Prostate gland (tissue), 2 donors: ENCODE measurements around the gene MAIP1. TPM values are rescaled to one million over a fixed set of nuclear protein-coding genes. Genes with fewer than 3 reads are reported as not detected.
A peak's percentile ranks its signal among the peaks of the same experiment; 100 is the strongest.

Source experiments
- DNase-seq: peaks from one replicate; pipeline ENCODE4 v3.0.0-alpha.2; 2019; ENCODE audit warnings: low spot score
- H3K27ac ChIP-seq, 2 donors: fragments of 200-600 bp; sonication (generic); 2 replicates each; pipeline ENCODE4 v1.5.1; 2017 to 2019
- H3K27me3 ChIP-seq: fragments of 200-600 bp; sonication (generic); replicated peaks from 2 replicates; pipeline ENCODE4 v1.5.1; 2019; ENCODE audit not compliant: insufficient read depth
- H3K36me3 ChIP-seq, 2 donors: fragments of 200-600 bp; sonication (generic); 1 replicate in 1 of 2; 2 replicates in 1 of 2; pipeline versions ENCODE4 v1.5.1 to v1.8.1; 2017 to 2019
- H3K4me1 ChIP-seq: fragments of 200-600 bp; sonication (generic); replicated peaks from 2 replicates; pipeline ENCODE4 v1.5.1; 2019
- H3K4me3 ChIP-seq, 2 donors: fragments of 200-600 bp; sonication (generic); 2 replicates each; pipeline ENCODE4 v1.5.1; 2017 to 2019
- H3K9me3 ChIP-seq: fragments of 200-600 bp; sonication (generic); 2 replicates; pipeline ENCODE4 v1.5.1; 2017
- POLR2A ChIP-seq: fragments of 450-650 bp; IDR thresholded peaks from one replicate; pipeline ENCODE4 v1.6.1; 2016; ENCODE audit warnings: antibody characterized with exemption, mild to moderate bottlenecking
- POLR2AphosphoS5 ChIP-seq: sonication (generic); formaldehyde crosslinking; IDR thresholded peaks from one replicate; pipeline ENCODE4 v1.6.1; 2017; ENCODE audit warnings: antibody characterized with exemption
- WGBS: methylation state at CpG from one replicate; pipeline ENCODE4 v1.1.5; 2018; 5-methylcytosine and 5-hydroxymethylcytosine counted together
- intact Hi-C: fragments of 100-400 bp; cut with DNase I; formaldehyde crosslinking; loops from one replicate; pipeline ENCODE4 v1.14.2; 2022
- total RNA-seq, 2 donors: library from RNA; depleted of rRNA; stranded (reverse); fragments of >200 nt; gene quantifications; one replicate each; pipeline ENCODE4 v1.1.0, GENCODE V29; 2016
- TF ChIP-seq, protein P1 (sequence below), 4 experiments: fragments of 200-600 bp in 2 of 4; fragments of 450-650 bp in 2 of 4; sonication (generic) in 2 of 4; IDR thresholded peaks; 1 replicate in 3 of 4; 2 replicates in 1 of 4; pipeline ENCODE4 v1.5.1; 2016 to 2019; ENCODE audit warnings: antibody characterized with exemption in 4 of 4, mild to moderate bottlenecking in 2 of 4, moderate library complexity in 2 of 4

MAIP1 gene, protein sequence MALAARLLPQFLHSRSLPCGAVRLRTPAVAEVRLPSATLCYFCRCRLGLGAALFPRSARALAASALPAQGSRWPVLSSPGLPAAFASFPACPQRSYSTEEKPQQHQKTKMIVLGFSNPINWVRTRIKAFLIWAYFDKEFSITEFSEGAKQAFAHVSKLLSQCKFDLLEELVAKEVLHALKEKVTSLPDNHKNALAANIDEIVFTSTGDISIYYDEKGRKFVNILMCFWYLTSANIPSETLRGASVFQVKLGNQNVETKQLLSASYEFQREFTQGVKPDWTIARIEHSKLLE
- total RNA-seq = 10 to 100 TPM; 13.2 to 20.4 TPM

GRCh38 chr2:199955339-199956061, at the start of gene MAIP1, which contains the start of gene TYW5:
Gene MAIP1 (plus strand): TSS chr2:199955582. CDS start chr2:199955799, 217 bp downstream.
Gene TYW5 (minus strand): TSS chr2:199955491. CDS start chr2:199955470, 21 bp downstream.
- WGBS = under 1% methylated on average over 57 of the region's 64 CpGs
- intact Hi-C loops = no loop called here
- TF ChIP-seq POLR2A (no peak), POLR2AphosphoS5 (peak; percentile 83)
- TF ChIP-seq, protein P1, sequence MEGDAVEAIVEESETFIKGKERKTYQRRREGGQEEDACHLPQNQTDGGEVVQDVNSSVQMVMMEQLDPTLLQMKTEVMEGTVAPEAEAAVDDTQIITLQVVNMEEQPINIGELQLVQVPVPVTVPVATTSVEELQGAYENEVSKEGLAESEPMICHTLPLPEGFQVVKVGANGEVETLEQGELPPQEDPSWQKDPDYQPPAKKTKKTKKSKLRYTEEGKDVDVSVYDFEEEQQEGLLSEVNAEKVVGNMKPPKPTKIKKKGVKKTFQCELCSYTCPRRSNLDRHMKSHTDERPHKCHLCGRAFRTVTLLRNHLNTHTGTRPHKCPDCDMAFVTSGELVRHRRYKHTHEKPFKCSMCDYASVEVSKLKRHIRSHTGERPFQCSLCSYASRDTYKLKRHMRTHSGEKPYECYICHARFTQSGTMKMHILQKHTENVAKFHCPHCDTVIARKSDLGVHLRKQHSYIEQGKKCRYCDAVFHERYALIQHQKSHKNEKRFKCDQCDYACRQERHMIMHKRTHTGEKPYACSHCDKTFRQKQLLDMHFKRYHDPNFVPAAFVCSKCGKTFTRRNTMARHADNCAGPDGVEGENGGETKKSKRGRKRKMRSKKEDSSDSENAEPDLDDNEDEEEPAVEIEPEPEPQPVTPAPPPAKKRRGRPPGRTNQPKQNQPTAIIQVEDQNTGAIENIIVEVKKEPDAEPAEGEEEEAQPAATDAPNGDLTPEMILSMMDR (IDR thresholded peaks at IDR 0.05) = peak in 2 of 4 experiments; percentile 24 to 27

GRCh38 chr2:199907008-199907714, 48.2 kb upstream of the MAIP1 start:
- H3K9me3 ChIP-seq = no peaks in the 10 kb centered on the region
- H3K27ac ChIP-seq = no peak overlapping the region
- intact Hi-C loops = no loop called here
- H3K4me3 ChIP-seq = no peak overlapping the region
- TF ChIP-seq, protein P1 (IDR thresholded peaks at IDR 0.05) = no peak
- TF ChIP-seq POLR2AphosphoS5 (no peak), POLR2A (no peak)
- no peaks in the 10 kb centered on the region for H3K27me3 ChIP-seq
- DNase-seq = no peak
- peaks cover 4% of the 10 kb centered on the region for H3K4me1 ChIP-seq
- WGBS = 86% methylated on average over 2 of the region's 2 CpGs
- no peaks in the 10 kb centered on the region for H3K36me3 ChIP-seq

More at GRCh38 chr2:199955339-199956061, at the start of gene MAIP1, which contains the start of gene TYW5:
- peak within 1 kb of the TSS; percentile 67 to 69 for H3K4me3 ChIP-seq
- H3K9me3 ChIP-seq = no peaks in the 10 kb centered on the region
- H3K27me3 ChIP-seq = no peaks in the 10 kb centered on the region
- DNase-seq = peak; percentile 78
- H3K36me3 ChIP-seq = no peaks in the 10 kb centered on the region
- H3K27ac ChIP-seq = peak within 1 kb of the TSS; percentile 80 to 81
- H3K4me1 ChIP-seq = no peaks in the 10 kb centered on the region

DNA sequence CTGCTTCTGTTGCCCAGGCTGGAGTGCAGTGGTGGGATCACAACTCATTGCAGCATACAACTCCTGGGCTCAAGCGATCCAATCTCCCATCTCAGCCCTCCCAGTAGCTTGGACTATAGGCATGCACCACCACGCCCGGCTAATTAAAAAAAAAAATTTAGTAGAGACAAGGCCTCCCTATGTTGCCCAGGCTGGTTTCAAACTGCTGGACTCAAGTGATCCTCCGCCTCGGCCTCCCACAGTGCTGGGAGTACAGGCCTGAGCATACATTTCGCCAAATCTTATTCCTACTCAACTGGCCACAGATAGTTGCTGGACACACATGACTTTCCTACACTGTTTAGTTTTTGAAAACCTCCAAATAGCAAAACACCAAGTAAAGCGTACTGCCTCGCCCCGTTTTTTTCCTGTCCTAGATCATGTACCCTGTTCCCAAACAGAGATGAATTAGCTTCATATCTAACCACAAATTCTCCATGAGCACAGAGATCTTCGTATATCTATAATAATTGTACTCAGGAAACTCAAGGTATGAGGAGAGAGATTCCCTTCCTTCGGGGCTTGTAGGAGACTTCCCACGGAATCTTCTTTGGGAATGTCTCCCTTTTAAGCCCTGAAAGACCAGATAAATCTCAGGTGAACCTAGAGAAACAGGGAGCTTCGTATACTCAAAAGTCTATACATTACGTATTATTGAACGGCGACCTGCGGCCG, 44.9 kb upstream of the MAIP1 start:
- peaks cover 9% of the 10 kb centered on the region for H3K4me1 ChIP-seq
- 34% methylated on average over 18 of the region's 18 CpGs for WGBS
- H3K4me3 ChIP-seq = peak overlapping the region; percentile 64 to 69
- H3K27me3 ChIP-seq = no peaks in the 10 kb centered on the region
- H3K9me3 ChIP-seq = no peaks in the 10 kb centered on the region
- no peak for DNase-seq
- TF ChIP-seq, protein P1 (IDR thresholded peaks at IDR 0.05) = no peak
- TF ChIP-seq POLR2A (no peak), POLR2AphosphoS5 (no peak)
- intact Hi-C loops = no loop called here
- H3K36me3 ChIP-seq = no peaks in the 10 kb centered on the region
- H3K27ac ChIP-seq = peak overlapping the region; percentile 95 to 97

GRCh38 chr2:199911052-199911876, 44.1 kb upstream of the MAIP1 start, which contains the start of gene C2orf69:
Gene C2orf69 (plus strand): TSS chr2:199911293. CDS start chr2:199911439, 146 bp downstream.
- H3K9me3 ChIP-seq = no peaks in the 10 kb centered on the region
- peak; percentile 97 for DNase-seq
- TF ChIP-seq POLR2AphosphoS5 (peak; percentile 67), POLR2A (peak; percentile 89)
- TF ChIP-seq, protein P1 (IDR thresholded peaks at IDR 0.05) = no peak
- no peaks in the 10 kb centered on the region for H3K36me3 ChIP-seq
- peak within 1 kb of the TSS; percentile 95 to 97 for H3K27ac ChIP-seq
- intact Hi-C loops = no loop called here
- H3K4me3 ChIP-seq = peak within 1 kb of the TSS; percentile 64 to 69
- H3K4me1 ChIP-seq = peaks cover 9% of the 10 kb centered on the region
- H3K27me3 ChIP-seq = no peaks in the 10 kb centered on the region
- WGBS = under 1% methylated on average over 54 of the region's 85 CpGs
